HG02943 (cell line): Measurements from ENCODE around the gene MMP25.
"Not testable (repeated sequence)": the region's sequence is repeated elsewhere in the genome, so short reads cannot be mapped to it uniquely, and the experiment has no call there.

Experiments used
- ATAC-seq: cut with Tn5 transposase; IDR thresholded peaks from one replicate; pipeline ENCODE4 v1.9.1; 2021; ENCODE audit warnings: mild to moderate bottlenecking, low read depth, moderate library complexity; ENCODE audit not compliant: unreplicated experiment

MMP25 gene

DNA sequence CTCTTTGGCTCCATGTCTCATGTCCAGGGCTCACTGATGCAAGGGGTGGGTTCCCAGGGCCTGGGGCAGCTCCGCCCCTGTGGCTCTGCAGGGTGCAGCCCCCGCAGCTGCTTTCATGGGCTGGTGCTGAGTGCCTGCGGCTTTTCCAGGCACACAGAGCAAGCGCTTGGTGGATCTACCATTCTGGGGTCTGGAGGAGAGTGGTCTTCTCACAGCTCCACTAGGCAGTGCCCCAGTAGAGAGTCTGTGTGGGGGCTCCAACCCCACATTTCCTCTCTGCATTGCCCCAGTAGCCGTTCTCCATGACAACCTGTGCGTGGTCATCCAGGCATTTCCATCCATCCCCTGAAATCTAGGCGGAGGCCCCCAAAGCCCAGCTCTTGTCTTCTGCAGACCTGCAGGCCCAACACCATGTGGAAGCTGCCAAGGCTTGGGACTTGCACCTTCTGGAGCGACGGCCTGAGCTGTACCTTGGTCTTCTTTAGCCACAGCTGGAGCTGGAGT lies 24.3 kb downstream of the MMP25 start:
- no peak for ATAC-seq

DNA sequence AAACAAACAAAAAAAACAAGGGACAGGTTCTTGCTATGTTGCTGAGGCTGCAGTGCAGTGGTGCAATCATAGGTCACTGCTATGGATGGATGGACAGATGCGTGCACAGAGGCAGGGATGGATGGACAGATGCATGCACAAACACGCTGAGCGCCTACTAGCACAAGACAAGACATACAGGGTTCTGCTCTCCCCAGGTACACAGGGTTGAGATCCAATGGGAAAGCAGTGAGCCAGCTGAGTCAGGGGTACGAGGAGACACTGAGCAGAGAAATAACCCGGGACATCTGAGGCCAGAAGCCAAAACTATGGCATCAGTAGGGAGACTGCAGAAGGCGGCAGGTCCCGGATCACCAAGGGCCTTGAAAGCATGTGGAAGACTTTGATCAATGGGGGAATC lies 25.3 kb downstream of the MMP25 start:
- no peak for ATAC-seq

- not testable (repeated sequence) for ATAC-seq
Measured at GRCh38 chr16:3072148-3072547, 25.8 kb downstream of the MMP25 start.

DNA sequence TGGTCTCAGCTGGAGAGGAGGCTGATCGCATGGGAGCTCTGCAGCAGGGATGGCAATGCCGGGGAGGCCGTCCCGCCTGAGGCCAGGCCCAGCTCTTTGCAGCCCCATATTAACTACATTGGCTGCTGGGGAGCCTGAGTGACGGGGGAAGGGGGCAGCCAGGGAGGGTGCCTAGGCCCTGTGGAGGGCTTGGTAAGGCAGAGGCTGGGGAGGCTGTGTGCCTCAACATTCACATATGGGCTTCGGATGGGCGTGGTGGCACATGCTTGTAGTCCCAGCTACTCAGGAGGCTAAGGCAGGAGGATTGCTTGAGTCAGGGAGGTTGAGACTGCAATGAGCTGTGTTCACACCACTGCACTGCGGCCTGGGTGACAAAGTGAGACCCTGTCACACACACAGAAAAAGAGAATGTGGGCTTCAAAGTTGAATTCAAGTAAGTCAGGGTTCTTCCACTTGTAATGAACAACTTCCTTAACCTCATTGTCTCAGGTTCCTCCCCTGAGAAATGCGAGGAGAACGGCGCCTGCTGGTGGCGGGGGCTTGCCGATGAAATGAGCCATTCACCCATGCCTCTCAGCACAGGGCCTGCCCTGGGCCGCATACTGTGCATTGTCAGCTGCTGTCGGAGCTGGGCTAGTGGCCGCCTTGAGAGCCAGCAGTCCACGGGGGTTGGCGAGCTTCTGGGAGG lies 26.4 kb downstream of the MMP25 start:
- ATAC-seq: not testable (repeated sequence)

DNA sequence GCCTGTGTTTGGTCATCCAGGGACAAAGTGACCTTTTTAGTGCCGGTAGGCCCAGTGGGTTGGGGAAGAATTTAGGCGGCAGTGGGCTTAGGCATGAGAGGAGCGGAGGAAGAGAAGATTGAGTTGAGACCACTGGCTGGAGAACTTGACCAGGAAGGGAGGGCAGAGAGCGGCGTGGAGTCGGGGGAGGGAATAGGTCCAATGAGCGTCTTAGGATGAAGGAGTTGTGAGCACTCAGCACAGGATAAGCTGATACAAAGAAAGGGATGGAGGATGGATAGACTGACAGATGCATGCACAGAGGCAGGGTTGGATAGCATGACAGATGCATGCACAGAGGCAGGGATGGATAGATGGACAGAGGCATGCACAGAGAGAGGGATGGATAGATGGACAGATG lies 27.1 kb downstream of the MMP25 start:
- no peak for ATAC-seq

- ATAC-seq: no peak
Measured at GRCh38 chr16:3074860-3075522, 28.6 kb downstream of the MMP25 start.

DNA sequence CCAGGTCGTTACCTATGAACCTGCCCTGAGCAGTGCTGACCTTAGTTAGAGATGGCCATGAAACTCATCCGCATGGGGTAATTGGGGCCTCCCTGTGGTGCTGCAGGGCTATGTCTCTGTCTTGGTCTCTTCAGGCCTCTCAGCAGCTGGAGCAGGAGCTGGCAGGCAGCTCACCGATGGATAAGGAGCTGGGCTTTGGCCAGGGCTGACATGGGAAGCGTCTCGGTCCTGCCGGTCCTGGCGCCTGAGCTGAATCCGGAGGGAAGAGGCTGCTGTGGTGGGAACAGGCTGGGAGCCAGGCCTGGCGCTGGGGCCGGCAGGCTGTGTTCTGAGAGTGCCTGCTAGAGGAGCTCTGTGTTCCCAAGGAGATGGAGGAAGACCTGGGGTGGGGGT lies 29.2 kb downstream of the MMP25 start:
- no peak for ATAC-seq

- ATAC-seq: not testable (repeated sequence)
Measured at GRCh38 chr16:3075946-3076345, 29.6 kb downstream of the MMP25 start.

DNA sequence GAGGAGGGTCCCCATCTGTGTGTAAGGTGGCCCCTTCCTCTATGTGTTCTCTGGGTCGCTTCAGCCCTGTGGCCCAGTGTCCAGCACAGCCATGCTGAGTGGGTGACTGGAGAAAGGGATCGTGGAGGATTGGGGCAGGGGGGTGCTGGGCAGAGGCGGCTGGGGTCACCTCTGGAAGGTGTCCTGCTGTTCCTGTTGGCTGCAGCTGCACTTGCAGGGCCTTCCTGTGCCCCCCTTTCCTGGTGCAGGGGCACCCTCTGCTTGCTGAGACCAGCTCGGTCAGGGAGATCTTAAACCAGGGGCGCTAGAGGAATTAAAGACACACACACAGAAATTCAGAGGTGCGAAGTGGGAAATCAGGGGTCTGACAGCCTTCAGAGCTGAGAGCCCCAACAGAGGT lies 30.2 kb downstream of the MMP25 start:
- ATAC-seq: no peak

DNA sequence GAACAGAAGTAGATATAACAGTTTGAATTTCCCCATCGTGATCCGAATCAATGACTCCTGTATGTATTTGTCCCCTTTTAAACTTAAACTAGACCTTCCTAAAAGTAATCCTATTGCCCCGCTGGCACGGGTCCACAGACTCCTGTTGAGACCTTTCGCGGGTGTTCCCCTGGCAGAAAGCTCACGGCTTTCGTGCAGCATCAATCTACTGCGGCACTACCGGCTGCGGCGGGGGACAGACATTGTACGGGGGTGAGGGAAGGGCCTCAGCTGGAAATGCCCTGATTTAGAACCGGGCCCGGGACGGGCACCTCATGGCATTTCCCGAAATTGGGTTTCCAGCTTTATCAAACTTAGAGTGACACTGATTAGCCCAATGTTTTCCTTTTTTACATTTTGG lies 33.7 kb downstream of the MMP25 start:
- ATAC-seq: no peak

DNA sequence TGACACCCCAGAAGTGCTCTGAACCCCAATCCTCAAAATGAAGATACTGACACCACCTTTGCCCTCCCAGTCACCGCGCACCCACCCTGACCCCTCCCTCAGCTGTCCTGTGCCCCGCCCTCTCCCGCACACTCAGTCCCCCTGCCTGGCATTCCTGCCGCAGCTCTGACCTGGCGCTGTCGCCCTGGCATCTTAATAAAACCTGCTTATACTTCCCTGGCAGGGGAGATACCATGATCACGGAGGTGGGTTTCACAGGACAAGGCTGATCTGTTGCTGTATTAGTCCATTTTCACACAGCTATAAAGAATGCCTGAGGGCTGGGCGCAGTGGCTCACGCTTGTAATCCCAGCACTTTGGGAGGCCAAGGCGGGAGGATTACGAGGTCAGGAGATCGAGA lies 35.6 kb downstream of the MMP25 start:
- ATAC-seq: not testable (repeated sequence)

GRCh38 chr16:3083408-3083807 lies 37.0 kb downstream of the MMP25 start:
- not testable (repeated sequence) for ATAC-seq

DNA sequence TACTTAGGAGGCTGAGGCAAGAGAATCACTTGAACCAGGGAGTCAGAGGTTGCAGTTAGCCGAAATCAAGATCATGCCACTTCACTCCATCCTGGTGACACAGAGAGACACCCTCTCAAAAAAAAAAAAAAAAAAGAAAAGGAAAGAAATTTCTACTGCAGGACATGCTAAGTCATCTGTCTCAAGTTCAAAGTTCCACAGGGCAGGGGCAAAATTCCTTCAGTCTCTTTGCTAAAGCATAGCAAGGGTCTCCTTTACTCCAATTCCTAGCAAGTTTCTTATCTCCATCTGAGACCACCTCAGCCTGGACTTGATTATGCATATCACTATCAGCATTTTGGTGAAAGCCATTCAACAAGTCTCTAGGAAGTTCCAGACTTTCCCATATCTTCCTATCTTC lies 38.1 kb downstream of the MMP25 start:
- ATAC-seq: no peak

GRCh38 chr16:3084969-3085670 lies 38.8 kb downstream of the MMP25 start:
- no peak for ATAC-seq

GRCh38 chr16:3085868-3086595 lies 39.7 kb downstream of the MMP25 start:
- ATAC-seq: no peak

DNA sequence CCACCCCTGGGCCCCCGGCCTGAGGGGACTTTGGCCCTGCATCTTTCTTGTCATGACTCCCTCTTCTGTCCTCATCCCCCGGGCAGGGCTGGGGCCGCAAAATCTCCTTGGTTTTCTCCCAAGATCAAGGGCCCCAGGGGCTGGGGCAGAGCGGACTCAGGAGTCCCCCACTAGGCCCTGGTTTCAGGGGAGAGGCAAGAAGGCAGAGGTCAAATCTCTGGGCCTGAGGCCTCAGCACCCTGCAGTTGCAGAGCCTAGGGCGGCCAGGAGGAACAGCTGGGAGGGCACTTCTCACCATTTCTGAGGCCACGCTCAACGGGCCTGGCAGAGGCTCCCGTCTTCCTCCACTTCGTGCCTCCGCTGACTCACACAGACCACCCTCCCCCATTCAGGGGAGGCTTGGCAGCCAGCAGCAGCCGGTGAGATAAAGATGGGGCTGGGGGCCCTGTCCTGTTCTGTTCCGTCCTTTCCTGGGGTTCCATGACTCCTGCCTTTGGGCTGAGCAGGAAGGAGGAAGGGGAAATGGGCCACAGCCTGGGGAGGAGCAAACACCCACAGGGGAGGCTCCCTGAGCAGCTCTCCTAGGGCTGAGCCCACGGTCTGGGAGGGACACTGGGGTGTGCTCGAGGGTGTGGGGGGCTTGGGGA lies 40.4 kb downstream of the MMP25 start:
- no peak for ATAC-seq

DNA sequence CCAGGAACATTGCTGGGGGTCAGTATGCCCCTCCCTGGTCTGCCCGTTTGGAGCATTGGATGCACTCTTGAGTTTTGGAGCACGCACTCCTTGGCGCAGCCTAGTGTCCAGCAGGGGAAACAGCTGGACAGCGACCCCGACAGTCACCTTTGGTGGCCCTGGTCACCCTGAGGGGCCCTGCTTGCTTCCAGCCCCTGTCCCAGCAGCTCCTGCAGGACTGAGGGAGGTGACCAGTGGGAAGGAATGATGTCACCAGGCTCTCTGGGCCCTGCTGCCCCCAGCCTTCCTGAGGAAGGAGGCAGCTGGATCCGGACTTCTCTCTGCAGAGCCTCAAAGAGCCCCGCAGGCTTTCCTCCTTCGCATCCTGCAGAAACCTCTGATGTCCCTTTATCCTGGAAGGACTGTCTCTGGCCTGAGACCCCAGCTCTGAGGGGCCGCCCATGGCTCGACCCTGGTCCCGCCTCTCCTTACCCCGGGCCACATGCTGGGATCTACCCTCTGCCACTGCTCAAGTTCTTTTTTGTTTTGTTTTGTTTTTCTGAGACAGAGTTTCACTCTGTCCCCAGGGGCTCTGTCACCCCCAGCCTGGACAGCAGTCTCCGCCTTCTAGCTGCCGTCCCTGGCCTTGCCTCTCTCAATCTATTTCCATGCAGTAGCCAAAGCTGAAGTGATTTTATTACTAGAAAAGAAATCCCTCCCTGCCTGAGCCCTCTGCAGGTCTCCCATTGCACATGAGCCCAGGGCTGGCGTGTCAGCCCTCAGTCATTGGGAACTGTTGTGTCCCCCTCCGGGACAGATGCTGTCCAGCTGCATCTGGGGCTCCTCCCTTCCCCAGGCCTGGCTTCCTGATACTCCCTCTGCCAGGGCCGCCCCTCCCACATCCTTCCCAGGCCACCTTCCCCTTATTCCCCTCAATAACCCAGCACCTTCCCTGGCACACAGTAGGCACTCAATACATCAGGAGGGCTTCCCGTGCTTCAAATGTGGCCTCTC lies 41.2 kb downstream of the MMP25 start:
- no peak for ATAC-seq

GRCh38 chr16:3088450-3088849 lies 42.1 kb downstream of the MMP25 start:
- no peak for ATAC-seq
